Smooth muscle cell (in vitro differentiated cells): ENCODE data around the gene RHOA. TPM values are rescaled to one million over a fixed set of nuclear protein-coding genes. Genes with fewer than 3 reads are reported as not detected.
"Not testable (repeated sequence)": the region's sequence is repeated elsewhere in the genome, so short reads cannot be mapped to it uniquely, and the experiment has no call there.

ENCODE experiments used
- DNase-seq: peaks from one replicate; lab custom pipeline; 2025; ENCODE audit not compliant: unreplicated experiment; lab: John Stamatoyannopoulos, UW
- H2AFZ ChIP-seq: fragments of 200-600 bp; sonication (generic); 2 replicates; pipeline ENCODE4 v1.6.0; 2016; ENCODE audit warnings: antibody characterized with exemption, low read depth, mild to moderate bottlenecking
- H3F3A ChIP-seq: fragments of 200-600 bp; sonication (generic); 2 replicates; pipeline ENCODE4 v1.6.0; 2017; ENCODE audit warnings: antibody characterized with exemption, low read depth
- H3K27ac ChIP-seq: fragments of 200-600 bp; sonication (generic); 2 replicates; pipeline ENCODE4 v1.5.1; 2016; ENCODE audit warnings: low read depth, mild to moderate bottlenecking
- H3K27me3 ChIP-seq: fragments of 200-600 bp; sonication (generic); 2 replicates; pipeline ENCODE4 v1.6.1; 2016; ENCODE audit warnings: low read depth, mild to moderate bottlenecking
- H3K36me3 ChIP-seq: fragments of 200-600 bp; sonication (generic); 2 replicates; pipeline ENCODE4 v1.5.1; 2016; ENCODE audit warnings: low read depth
- H3K4me1 ChIP-seq: fragments of 200-600 bp; sonication (generic); 2 replicates; pipeline ENCODE4 v1.5.1; 2016; ENCODE audit warnings: low read depth
- H3K4me2 ChIP-seq: fragments of 200-600 bp; sonication (generic); 2 replicates; pipeline ENCODE4 v1.6.0; 2016; ENCODE audit warnings: mild to moderate bottlenecking
- H3K4me3 ChIP-seq: fragments of 200-600 bp; sonication (generic); 2 replicates; pipeline ENCODE4 v1.5.1; 2016; ENCODE audit warnings: mild to moderate bottlenecking
- H3K79me2 ChIP-seq: fragments of 200-600 bp; sonication (generic); 2 replicates; pipeline ENCODE4 v1.6.0; 2016; ENCODE audit warnings: low read depth, mild to moderate bottlenecking
- H3K9ac ChIP-seq: fragments of 200-600 bp; sonication (generic); 2 replicates; pipeline ENCODE4 v1.6.0; 2016; ENCODE audit warnings: low read depth
- H3K9me3 ChIP-seq: fragments of 200-600 bp; sonication (generic); replicated peaks from 2 replicates; pipeline ENCODE4 v1.5.1; 2016; ENCODE audit warnings: low read depth
- H4K20me1 ChIP-seq: fragments of 200-600 bp; sonication (generic); 2 replicates; pipeline ENCODE4 v1.6.0; 2016; ENCODE audit warnings: low read depth
- WGBS: methylation state at CpG from one replicate; pipeline ENCODE4 v1.1.7; 2016; ENCODE audit warnings: low lambda C conversion rate; 5-methylcytosine and 5-hydroxymethylcytosine counted together
- polyA plus RNA-seq: library from polyadenylated mRNA; unstranded; fragments of >200 nt; fragmentation: Nextera tagmentation; extraction: Ambion mirVana; gene quantifications from 2 replicates; pipeline ENCODE4 v1.2.1, GENCODE V29; 2016
- total RNA-seq: library from RNA; depleted of rRNA; stranded (reverse); fragments of >200 nt; gene quantifications from 2 replicates; pipeline ENCODE4 v1.2.3, GENCODE V29; 2014
- TF ChIP-seq, protein P1 (sequence below): fragments of 200-600 bp; sonication (generic); IDR thresholded peaks from 2 replicates; pipeline ENCODE4 v1.5.1; 2017; ENCODE audit warnings: borderline replicate concordance, mild to moderate bottlenecking, antibody characterized with exemption; ENCODE audit not compliant: insufficient read depth, poor library complexity, severe bottlenecking

RHOA gene
- total and polyA plus RNA-seq, 2 experiments from 2014 or later, result 447 to 530 TPM

- H3K27ac ChIP-seq, result no peak overlapping the region
Measured at GRCh38 chr3:49403891-49404290, 7.9 kb downstream of the RHOA start.

DNA sequence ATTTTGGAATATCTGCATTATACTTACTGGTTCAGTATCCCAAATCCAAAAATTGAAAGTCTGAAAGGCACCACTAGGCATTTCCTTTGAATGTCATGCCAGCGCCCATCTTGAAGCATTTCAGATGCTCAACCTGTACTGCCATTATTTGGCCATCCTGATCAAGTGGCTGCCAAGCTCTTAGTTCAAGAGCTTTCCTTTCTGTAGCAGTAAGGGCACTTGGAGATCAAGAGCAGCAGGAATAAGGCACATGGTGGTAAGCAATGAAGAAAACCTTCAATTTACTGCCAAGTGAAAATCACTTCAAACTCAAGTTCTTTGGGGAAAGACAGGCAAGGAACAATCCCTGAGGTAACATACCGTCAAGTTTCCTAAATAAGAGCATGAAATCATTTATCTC is 10.0 kb downstream of the RHOA start:
- Histone ChIP-seq H3K9me3 (no peaks in the 10 kb centered on the region), H3K9ac (no peak overlapping the region), H3K4me1 (no peaks in the 10 kb centered on the region), H3K4me3 (no peak overlapping the region), H3K36me3 (no peaks in the 10 kb centered on the region), H3K79me2 (peaks cover 99% of the 10 kb centered on the region), H3K4me2 (no peak overlapping the region), H4K20me1 (peaks cover 100% of the 10 kb centered on the region), H3F3A (peaks cover 5% of the 10 kb centered on the region), H3K27ac (no peak overlapping the region), H2AFZ (no peak overlapping the region), H3K27me3 (no peaks in the 10 kb centered on the region)
- TF ChIP-seq, protein P1, sequence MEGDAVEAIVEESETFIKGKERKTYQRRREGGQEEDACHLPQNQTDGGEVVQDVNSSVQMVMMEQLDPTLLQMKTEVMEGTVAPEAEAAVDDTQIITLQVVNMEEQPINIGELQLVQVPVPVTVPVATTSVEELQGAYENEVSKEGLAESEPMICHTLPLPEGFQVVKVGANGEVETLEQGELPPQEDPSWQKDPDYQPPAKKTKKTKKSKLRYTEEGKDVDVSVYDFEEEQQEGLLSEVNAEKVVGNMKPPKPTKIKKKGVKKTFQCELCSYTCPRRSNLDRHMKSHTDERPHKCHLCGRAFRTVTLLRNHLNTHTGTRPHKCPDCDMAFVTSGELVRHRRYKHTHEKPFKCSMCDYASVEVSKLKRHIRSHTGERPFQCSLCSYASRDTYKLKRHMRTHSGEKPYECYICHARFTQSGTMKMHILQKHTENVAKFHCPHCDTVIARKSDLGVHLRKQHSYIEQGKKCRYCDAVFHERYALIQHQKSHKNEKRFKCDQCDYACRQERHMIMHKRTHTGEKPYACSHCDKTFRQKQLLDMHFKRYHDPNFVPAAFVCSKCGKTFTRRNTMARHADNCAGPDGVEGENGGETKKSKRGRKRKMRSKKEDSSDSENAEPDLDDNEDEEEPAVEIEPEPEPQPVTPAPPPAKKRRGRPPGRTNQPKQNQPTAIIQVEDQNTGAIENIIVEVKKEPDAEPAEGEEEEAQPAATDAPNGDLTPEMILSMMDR, result no peak
- no peak for DNase-seq
- WGBS, result 95% methylated on average over 2 of the region's 2 CpGs

More at GRCh38 chr3:49403891-49404290, 7.9 kb downstream of the RHOA start:
- Histone ChIP-seq H4K20me1 (peaks cover 100% of the 10 kb centered on the region), H3K9ac (no peak overlapping the region), H3K4me1 (no peaks in the 10 kb centered on the region), H3K9me3 (no peaks in the 10 kb centered on the region), H3K4me2 (no peak overlapping the region), H3K79me2 (peaks cover 99% of the 10 kb centered on the region), H2AFZ (no peak overlapping the region), H3K4me3 (no peak overlapping the region), H3K36me3 (no peaks in the 10 kb centered on the region), H3K27me3 (no peaks in the 10 kb centered on the region), H3F3A (peaks cover 13% of the 10 kb centered on the region)
- 100% methylated on average over 5 of the region's 5 CpGs for WGBS
- TF ChIP-seq, protein P1, result no peak
- no peak for DNase-seq

GRCh38 chr3:49399461-49399860 is 12.3 kb downstream of the RHOA start:
- Histone ChIP-seq H3K4me1 (no peaks in the 10 kb centered on the region), H3K36me3 (no peaks in the 10 kb centered on the region), H4K20me1 (peaks cover 100% of the 10 kb centered on the region), H3K9me3 (no peaks in the 10 kb centered on the region), H3K79me2 (peaks cover 99% of the 10 kb centered on the region), H3K9ac (no peak overlapping the region), H2AFZ (no peak overlapping the region), H3K4me3 (no peak overlapping the region), H3K4me2 (no peak overlapping the region), H3K27ac (no peak overlapping the region), H3F3A (no peaks in the 10 kb centered on the region), H3K27me3 (no peaks in the 10 kb centered on the region)
- TF ChIP-seq, protein P1, result no peak
- no peak for DNase-seq
- 87% methylated on average over 3 of the region's 3 CpGs for WGBS

DNA sequence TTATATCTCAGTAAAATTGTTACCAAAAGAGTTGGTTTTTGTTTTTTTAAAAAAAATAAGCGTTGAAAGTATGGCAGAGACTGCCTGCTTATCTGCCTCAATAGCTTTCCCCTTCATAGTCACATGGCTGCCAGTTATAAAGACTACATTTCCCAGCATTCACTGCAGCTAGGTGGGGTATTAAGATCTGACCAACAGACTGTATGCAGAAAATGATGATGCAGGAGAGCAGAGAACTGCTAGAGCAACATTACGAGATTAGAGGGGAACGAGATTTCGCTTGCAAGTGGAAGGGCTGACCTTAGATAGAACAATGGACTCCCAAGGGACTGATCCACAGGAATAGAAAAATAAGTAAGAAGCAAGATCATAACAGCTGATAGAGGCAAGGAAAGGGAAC is 14.3 kb downstream of the RHOA start:
- 89% methylated on average over 4 of the region's 4 CpGs for WGBS

DNA sequence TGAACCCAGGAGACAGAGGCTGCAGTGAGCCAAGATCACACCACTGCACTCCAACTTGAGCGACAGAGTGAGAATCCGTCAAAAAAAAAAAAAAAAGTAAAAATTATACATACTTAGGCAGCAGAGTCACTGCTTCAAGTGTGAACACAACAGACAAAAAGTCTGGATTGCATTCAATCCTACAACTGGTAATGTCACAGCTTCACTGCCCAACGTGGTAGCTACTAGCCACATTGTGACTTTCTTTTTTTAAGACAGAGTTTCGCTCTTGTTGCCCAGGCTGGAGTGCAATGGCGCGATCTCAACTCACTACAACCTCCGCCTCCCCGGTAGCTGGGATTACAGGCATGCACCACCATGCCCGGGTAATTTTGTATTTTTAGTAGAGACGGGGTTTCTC is 20.5 kb downstream of the RHOA start:
- not testable (repeated sequence) for H3K27me3 ChIP-seq, H3K9me3 ChIP-seq, H3F3A ChIP-seq, H3K27ac ChIP-seq, H3K4me3 ChIP-seq, H3K9ac ChIP-seq, H3K36me3 ChIP-seq, H3K4me2 ChIP-seq, H3K4me1 ChIP-seq, DNase-seq, H2AFZ ChIP-seq
- H4K20me1 ChIP-seq, result peaks cover 100% of the 10 kb centered on the region
- WGBS, result 88% methylated on average over 10 of the region's 10 CpGs
- H3K79me2 ChIP-seq, result peaks cover 98% of the 10 kb centered on the region

More for the DNA sequence above, 14.3 kb downstream of the RHOA start:
- no peaks in the 10 kb centered on the region for H3K9me3 ChIP-seq
- no peaks in the 10 kb centered on the region for H3F3A ChIP-seq
- no peak overlapping the region for H2AFZ ChIP-seq
- no peak overlapping the region for H3K27ac ChIP-seq
- no peaks in the 10 kb centered on the region for H3K27me3 ChIP-seq
- no peak overlapping the region for H3K4me3 ChIP-seq
- peaks cover 98% of the 10 kb centered on the region for H3K79me2 ChIP-seq
- TF ChIP-seq, protein P1, result no peak
- H4K20me1 ChIP-seq, result peaks cover 100% of the 10 kb centered on the region
- DNase-seq, result no peak
- no peak overlapping the region for H3K4me2 ChIP-seq
- no peaks in the 10 kb centered on the region for H3K36me3 ChIP-seq
- no peak overlapping the region for H3K9ac ChIP-seq
- no peaks in the 10 kb centered on the region for H3K4me1 ChIP-seq
